GM12874 (cell line): ENCODE measurements around the gene IRGQ.

Experiments used
- TF ChIP-seq, protein P1 (sequence below): IDR thresholded peaks from 2 replicates; pipeline ENCODE4 v1.5.1; 2011; ENCODE audit warnings: low read depth, mild to moderate bottlenecking, control low read depth, low read length, moderate library complexity; ENCODE audit not compliant: insufficient read depth

The IRGQ gene

DNA sequence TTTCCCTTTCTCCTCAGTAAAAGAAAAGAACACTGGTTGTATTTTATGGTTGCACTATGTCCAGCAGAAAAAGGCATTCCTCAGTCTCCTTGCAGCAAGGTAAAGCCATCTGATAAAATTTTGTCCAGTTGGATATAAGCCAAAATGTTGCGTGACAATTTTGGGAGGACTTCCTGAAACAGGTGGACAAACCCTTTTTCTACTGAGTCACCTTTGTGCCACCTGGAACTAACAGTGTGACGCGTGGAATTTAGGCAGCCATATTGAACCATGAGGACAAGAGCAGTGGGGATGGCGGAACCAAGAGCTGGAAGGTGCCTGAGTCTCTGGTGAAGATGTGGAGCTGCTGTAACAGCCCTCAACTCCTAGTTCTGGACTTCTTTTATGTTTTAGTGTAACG lies 35.6 kb upstream of the IRGQ start:
- TF ChIP-seq, protein P1, sequence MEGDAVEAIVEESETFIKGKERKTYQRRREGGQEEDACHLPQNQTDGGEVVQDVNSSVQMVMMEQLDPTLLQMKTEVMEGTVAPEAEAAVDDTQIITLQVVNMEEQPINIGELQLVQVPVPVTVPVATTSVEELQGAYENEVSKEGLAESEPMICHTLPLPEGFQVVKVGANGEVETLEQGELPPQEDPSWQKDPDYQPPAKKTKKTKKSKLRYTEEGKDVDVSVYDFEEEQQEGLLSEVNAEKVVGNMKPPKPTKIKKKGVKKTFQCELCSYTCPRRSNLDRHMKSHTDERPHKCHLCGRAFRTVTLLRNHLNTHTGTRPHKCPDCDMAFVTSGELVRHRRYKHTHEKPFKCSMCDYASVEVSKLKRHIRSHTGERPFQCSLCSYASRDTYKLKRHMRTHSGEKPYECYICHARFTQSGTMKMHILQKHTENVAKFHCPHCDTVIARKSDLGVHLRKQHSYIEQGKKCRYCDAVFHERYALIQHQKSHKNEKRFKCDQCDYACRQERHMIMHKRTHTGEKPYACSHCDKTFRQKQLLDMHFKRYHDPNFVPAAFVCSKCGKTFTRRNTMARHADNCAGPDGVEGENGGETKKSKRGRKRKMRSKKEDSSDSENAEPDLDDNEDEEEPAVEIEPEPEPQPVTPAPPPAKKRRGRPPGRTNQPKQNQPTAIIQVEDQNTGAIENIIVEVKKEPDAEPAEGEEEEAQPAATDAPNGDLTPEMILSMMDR: no peak

DNA sequence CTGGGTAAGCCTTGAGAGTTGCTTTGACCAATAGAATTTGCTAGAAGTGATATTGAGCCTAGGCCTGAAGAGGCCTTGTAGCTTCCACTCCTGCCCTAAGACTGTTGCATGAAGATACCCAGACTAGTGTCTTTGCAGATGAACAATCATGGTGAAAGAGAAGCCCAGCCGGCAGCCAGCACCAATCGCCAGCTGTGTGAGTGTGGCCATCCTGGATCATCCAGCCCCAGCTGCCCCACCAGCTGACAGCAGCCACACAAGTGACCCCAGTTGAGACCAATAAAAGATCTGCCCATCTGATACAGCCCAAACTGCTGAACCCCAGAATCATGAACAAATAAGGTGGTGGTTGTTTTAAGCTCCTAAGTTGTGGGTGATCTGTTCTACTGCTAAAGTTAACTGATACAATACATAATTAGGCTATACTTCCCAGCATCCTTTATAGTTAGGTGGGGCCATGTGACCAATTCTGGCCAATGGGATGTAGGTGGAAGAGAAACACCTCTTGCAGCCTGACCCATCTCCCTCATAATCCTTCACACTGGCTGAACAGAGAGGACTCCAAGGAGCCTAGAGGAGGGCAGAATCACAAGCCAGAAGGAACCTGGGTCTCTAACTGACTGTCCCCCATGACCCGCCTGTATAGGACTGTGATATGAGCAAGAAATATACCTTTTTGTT lies 32.9 kb upstream of the IRGQ start:
- TF ChIP-seq, protein P1: no peak

DNA sequence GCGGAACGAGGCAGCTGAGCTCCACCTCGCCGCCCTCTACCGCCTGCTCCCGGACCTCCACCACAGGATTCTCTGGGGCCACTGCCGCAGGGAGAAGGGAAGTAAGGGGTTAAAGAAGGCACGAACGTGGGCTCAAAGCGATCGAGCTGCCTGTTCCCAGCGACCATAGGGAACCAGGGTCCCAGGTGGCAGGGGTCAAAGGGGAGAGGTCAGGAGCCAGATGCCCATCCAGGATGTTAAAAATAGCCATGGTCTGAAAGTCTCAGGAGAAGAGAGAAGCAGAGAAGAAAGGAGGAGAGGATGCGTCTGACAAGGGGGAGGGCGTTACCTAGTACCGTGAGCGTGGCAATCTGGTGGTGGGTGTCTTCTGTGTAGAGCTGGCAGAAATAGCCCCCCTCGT lies 30.9 kb upstream of the IRGQ start:
- TF ChIP-seq, protein P1: no peak

DNA sequence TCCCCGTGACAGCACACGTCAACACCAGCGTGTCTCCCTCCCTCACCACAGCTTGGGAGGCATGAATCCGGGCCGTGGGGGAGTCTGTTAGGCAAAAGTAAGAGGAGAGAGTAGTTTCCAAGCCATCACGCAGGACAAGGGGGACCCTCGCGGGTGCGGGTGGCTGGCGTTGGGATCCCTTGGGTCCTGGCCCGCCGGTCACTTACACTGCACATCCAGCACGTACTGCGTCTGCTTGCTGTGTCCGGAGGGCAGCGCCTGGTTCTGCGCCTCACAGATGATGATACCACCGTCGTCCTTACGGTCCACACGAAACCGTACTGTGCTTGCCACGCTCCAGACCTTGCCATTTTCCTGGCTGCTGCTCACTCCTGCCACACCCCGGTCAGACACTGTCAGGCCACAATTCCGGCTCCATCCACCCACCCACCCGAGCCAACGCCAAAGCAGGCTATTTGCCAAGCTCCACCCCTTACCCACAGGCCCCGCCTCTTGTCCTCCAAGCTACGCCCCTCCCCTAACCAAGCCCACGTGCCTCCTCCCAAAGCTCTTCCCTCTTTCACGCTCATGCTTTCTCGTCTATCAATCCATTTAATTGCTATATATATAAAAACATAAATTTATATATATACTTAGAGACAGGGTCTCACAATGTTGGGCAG lies 30.1 kb upstream of the IRGQ start:
- TF ChIP-seq, protein P1: no peak

DNA sequence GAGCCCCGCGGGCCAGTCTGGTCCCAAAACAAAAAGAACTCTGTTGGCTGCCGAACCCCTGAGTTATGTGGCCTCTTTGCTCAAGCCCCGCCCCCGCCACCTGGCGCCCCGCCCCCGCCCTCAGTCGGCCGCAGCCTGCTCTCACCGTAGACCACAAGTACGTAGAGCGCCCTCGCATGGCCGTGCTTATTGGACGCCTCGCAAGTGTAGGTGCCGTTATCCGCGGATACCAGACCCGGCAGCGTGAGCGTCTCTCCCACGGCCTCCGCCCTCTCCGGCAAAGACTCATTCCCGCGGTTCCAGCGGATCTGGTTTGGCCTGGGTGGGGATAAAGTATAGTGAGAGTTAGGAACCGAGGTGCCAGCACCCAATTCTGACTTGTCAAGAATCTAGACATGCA lies 29.0 kb upstream of the IRGQ start:
- TF ChIP-seq, protein P1: peak; percentile 62

DNA sequence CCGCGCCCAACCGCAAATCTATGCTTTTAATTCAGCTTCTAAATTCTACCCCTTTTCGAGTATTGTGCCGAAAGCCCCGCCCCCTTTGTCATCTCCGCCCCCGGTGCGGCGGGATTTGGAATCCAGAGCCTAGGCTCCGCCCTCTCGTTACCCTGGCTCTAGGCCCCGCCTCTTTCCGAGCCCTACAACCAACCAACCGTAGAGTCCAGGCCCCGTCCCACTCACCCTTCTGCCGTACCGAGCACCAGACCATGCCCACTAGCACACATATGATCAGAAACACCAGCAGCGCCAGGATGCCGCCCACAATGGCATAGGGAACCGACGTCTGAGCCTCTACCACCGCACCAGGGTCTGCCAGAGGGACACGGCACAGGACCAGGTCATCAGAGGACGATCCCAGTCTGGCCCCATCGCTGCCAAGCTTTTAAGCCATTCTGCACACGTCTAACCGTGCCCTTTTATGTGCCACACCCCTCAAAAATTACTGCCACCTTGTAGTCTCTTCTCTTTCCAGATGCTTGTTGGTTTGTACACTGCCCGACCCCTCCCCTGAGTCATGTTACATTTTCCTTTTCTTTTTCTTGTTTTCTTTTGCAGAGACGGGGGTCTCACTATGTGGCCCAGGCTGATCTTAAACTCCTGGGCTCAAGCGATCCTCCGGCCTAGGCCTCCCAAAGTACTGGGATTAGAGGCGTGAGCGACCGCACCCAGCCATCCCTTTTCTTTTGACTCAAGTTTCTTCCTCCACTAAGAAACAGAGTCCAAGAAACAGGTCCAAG lies 28.1 kb upstream of the IRGQ start:
- TF ChIP-seq, protein P1: no peak

DNA sequence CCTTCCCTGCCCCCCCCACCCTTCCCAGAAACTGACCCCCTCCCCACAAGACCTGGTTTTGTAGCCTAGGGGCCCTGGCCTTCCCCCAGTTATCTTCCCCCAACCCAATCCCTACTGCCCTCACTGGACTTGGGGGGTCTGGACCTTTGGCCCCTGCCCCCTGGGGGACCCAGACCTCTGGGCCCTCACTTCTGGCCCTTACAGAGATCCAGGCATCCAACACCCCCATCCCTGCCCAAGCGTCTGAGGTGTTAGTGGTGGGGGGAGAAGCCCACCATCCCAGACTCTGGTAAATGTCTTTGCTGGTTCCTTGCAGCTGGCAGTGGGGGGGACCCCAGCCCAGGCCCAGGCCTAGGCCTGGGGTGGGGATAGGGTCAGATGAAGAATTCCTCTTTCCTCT lies 27.0 kb upstream of the IRGQ start:
- TF ChIP-seq, protein P1: no peak
